ENCODE data around the gene MFAP4. TPM values are rescaled to one million over a fixed set of nuclear protein-coding genes. Genes with fewer than 3 reads are reported as not detected.

Gene MFAP4
- total and polyA plus RNA-seq, 10 donors = 10.1 to 48.4 (median 19.9) TPM

DNA sequence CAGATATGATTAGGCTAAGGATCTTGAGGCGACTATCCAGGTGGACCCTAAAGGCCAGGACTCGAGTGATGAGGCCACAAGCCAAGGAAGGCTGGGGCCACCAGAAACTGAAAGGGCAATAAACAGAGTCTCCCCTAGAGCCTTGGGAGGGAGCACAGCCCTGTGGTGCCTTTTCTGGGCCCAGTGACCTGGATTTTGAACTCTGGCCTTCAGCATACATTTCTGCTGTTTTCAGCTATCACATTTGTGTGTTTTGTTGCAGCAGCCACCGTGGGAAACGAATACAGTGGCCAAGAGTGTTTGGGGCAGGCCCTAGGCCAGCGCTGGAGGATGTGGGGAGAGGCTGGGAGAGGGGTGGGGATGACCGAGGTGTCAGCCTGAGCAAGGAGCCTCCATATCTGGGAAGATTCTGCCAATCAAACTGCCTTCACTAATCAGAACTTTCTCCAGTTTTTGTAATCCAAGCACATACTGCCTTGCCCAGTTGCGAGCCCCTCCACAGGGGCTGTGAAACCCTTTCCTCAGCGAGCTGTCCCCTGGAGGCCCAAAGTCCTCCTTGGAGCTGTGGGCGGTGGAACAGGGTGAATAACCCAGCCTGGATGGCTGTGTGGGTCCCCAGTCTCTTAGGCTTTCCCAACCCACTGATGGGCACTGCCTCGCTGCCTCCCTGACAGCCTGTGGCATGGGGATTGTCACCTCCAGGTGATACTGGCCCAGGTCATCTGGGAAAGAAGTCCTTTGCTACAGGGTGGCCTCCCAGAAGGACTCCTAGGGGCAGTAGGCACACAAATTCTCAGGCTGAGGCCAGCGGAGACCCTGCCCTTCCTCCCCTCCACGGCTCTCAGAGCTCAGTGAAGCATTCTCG lies 41.3 kb downstream of the MFAP4 start:
- H3K36me3 ChIP-seq = no peaks in the 10 kb centered on the region
- no peaks in the 10 kb centered on the region for H3K9me3 ChIP-seq
- H3K4me3 ChIP-seq = no peak overlapping the region
- no peak for DNase-seq
- TF ChIP-seq POLR2AphosphoS5 (IDR thresholded peaks at IDR 0.05) (no peak), POLR2A (IDR thresholded peaks at IDR 0.05) (no peak)
- TF ChIP-seq, protein P1, sequence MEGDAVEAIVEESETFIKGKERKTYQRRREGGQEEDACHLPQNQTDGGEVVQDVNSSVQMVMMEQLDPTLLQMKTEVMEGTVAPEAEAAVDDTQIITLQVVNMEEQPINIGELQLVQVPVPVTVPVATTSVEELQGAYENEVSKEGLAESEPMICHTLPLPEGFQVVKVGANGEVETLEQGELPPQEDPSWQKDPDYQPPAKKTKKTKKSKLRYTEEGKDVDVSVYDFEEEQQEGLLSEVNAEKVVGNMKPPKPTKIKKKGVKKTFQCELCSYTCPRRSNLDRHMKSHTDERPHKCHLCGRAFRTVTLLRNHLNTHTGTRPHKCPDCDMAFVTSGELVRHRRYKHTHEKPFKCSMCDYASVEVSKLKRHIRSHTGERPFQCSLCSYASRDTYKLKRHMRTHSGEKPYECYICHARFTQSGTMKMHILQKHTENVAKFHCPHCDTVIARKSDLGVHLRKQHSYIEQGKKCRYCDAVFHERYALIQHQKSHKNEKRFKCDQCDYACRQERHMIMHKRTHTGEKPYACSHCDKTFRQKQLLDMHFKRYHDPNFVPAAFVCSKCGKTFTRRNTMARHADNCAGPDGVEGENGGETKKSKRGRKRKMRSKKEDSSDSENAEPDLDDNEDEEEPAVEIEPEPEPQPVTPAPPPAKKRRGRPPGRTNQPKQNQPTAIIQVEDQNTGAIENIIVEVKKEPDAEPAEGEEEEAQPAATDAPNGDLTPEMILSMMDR (IDR thresholded peaks at IDR 0.05 in 8 of 11, conservative IDR thresholded peaks at IDR 0.05 in 3 of 11) = no peak
- no peaks in the 10 kb centered on the region for H3K27me3 ChIP-seq (replicated peaks in 1 of 7)
- H3K4me1 ChIP-seq = peaks cover 0 to 48% (median 7%) of the 10 kb centered on the region in 6 donors
- intact Hi-C loops (cut with DNase I; ENCODE audit: low total_unique reads) = no loop called here
- peak overlapping the region in 3 of 8 donors; percentile 36 to 51 (median 37) for H3K27ac ChIP-seq
- 82 to 92% (median 90%) methylated on average over 11 to 13 of the region's 13 CpGs for WGBS, 5 donors

DNA sequence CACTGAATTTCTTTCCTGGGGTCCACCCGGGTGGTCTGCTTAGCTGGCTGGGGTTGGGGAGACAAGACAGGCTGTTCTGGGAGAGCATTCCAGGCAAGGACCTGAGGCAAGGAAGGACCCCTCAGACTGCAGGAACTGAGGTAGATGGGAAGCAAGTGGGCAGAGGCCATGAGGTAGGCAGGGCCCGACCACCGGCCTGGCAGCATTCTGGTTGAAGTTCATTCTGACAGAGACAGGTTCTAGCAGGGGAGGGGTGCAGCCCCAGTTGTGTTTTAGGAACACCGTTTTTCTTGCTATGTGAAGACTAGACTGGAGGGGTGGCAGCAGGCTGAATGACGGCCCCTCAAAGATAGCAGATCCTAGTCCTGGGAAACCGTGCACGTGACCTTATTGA lies 41.9 kb downstream of the MFAP4 start:
- DNase-seq = peak; percentile 38
- intact Hi-C loops (cut with DNase I; ENCODE audit: low total_unique reads) = no loop called here
- TF ChIP-seq, protein P1 (IDR thresholded peaks at IDR 0.05 in 8 of 11, conservative IDR thresholded peaks at IDR 0.05 in 3 of 11) = no peak
- TF ChIP-seq POLR2A (IDR thresholded peaks at IDR 0.05) (no peak), POLR2AphosphoS5 (IDR thresholded peaks at IDR 0.05) (no peak)
- WGBS, 5 donors = 83 to 95% (median 93%) methylated on average over 7 of the region's 7 CpGs
- Histone ChIP-seq H3K9me3 (no peaks in the 10 kb centered on the region), H3K27me3 (replicated peaks in 1 of 7) (no peaks in the 10 kb centered on the region), H3K4me3 (no peak overlapping the region), H3K4me1 (peaks cover 0 to 48% (median 7%) of the 10 kb centered on the region in 6 donors), H3K36me3 (no peaks in the 10 kb centered on the region), H3K27ac (no peak overlapping the region)

DNA sequence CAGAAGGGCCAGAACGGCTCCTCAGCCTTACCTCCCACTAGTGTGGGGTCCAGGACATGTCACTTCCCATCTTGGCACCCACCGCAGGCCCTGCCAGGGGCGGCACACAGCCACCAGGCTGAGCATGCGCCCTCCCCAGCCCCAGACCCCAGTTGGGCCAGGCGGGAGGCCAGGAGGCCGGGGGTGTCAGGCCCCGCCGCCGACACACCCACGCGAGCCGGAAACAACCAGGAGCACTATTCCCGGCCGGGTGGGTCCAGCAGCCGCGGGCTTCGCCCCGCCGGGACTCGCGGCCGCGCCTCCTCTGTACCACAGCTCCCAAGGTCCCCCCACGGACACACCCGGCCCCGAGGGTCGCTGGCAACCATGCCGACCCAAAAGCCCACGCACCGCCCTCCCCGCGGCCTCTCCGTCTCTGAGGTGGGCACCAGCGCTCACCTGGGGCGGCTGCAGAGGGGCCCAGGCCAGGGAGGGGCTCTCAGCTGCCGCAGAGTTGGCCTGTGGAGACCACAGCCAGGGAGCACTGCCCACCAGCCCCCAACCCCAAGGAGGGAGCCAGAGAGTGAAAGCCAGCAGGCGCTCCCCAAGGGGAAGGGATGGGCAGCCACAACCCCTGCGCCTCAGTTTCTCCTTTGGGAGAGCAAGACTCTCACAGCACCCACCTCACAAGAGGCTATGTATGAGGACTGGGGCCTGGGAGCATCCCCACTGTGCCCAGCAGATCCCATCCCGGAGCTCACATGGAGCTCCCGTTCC lies 42.5 kb downstream of the MFAP4 start:
- 80 to 91% (median 82%) methylated on average over 17 to 40 of the region's 40 CpGs for WGBS, 5 donors

More for the DNA sequence above, 42.5 kb downstream of the MFAP4 start:
- no peaks in the 10 kb centered on the region for H3K9me3 ChIP-seq
- no peaks in the 10 kb centered on the region for H3K27me3 ChIP-seq (replicated peaks in 1 of 7)
- TF ChIP-seq, protein P1 (IDR thresholded peaks at IDR 0.05 in 8 of 11, conservative IDR thresholded peaks at IDR 0.05 in 3 of 11) = no peak
- peak in 2 of 3 donors; percentile 8 to 38 for TF ChIP-seq POLR2AphosphoS5 (IDR thresholded peaks at IDR 0.05)
- H3K27ac ChIP-seq = no peak overlapping the region
- H3K4me3 ChIP-seq = no peak overlapping the region
- no peaks in the 10 kb centered on the region for H3K36me3 ChIP-seq
- peak; percentile 68 for DNase-seq
- peaks cover 0 to 48% (median 7%) of the 10 kb centered on the region in 6 donors for H3K4me1 ChIP-seq
- intact Hi-C loops (cut with DNase I; ENCODE audit: low total_unique reads) = no loop called here

Measured in spleen (tissue), 11 donors.